ENCODE results near the gene FXN. TPM values are rescaled to one million over a fixed set of nuclear protein-coding genes. Genes with fewer than 3 reads are reported as not detected.
A peak's percentile ranks its signal among the peaks of the same experiment; 100 is the strongest.
"Not testable (repeated sequence)": the region's sequence is repeated elsewhere in the genome, so short reads cannot be mapped to it uniquely, and the experiment has no call there.

FXN gene
- total RNA-seq, 1 donor from 2014 or later: 14.6 TPM

- DNase-seq (ENCODE audit: extremely low read depth, low read depth, low spot score): peak; percentile 90
These were observed 61.5 kb downstream of the FXN start for GRCh38 chr9:69097064-69097463.

- no peak for DNase-seq (ENCODE audit: extremely low read depth, low read depth, low spot score)
These were observed 62.5 kb downstream of the FXN start for GRCh38 chr9:69097923-69098593.

GRCh38 chr9:69103348-69103996 lies 67.9 kb downstream of the FXN start:
- DNase-seq (ENCODE audit: extremely low read depth, low read depth, low spot score): not testable (repeated sequence)

- DNase-seq (ENCODE audit: extremely low read depth, low read depth, low spot score): no peak
These were observed 69.4 kb downstream of the FXN start for GRCh38 chr9:69104830-69105527.

- no peak for DNase-seq (ENCODE audit: extremely low read depth, low read depth, low spot score)
These were observed 72.2 kb downstream of the FXN start for GRCh38 chr9:69107771-69108170.

GRCh38 chr9:69108706-69109105 lies 73.2 kb downstream of the FXN start:
- not testable (repeated sequence) for DNase-seq (ENCODE audit: extremely low read depth, low read depth, low spot score)

- no peak for DNase-seq (ENCODE audit: extremely low read depth, low read depth, low spot score)
These were observed 73.6 kb downstream of the FXN start for GRCh38 chr9:69109152-69109551.

- not testable (repeated sequence) for DNase-seq (ENCODE audit: extremely low read depth, low read depth, low spot score)
These were observed 77.1 kb downstream of the FXN start for GRCh38 chr9:69112646-69113045.

GRCh38 chr9:69115621-69116020 lies 80.1 kb downstream of the FXN start:
- no peak for DNase-seq (ENCODE audit: extremely low read depth, low read depth, low spot score)

- DNase-seq (ENCODE audit: extremely low read depth, low read depth, low spot score): no peak
These were observed 83.1 kb downstream of the FXN start for GRCh38 chr9:69118656-69119055.

GRCh38 chr9:69120380-69121154 lies 85.0 kb downstream of the FXN start:
- no peak for DNase-seq (ENCODE audit: extremely low read depth, low read depth, low spot score)

GRCh38 chr9:69121155-69122081 lies 85.9 kb downstream of the FXN start:
- DNase-seq (ENCODE audit: extremely low read depth, low read depth, low spot score): no peak

GRCh38 chr9:69122082-69122548 lies 86.6 kb downstream of the FXN start:
- no peak for DNase-seq (ENCODE audit: extremely low read depth, low read depth, low spot score)

- no peak for DNase-seq (ENCODE audit: extremely low read depth, low read depth, low spot score)
These were observed 87.1 kb downstream of the FXN start for GRCh38 chr9:69122549-69123141.

GRCh38 chr9:69130456-69131441 lies 95.2 kb downstream of the FXN start:
- DNase-seq (ENCODE audit: extremely low read depth, low read depth, low spot score): no peak

GRCh38 chr9:69131682-69132081 lies 96.1 kb downstream of the FXN start:
- DNase-seq (ENCODE audit: extremely low read depth, low read depth, low spot score): no peak

- no peak for DNase-seq (ENCODE audit: extremely low read depth, low read depth, low spot score)
These were observed 96.8 kb downstream of the FXN start for GRCh38 chr9:69132361-69132760.

GRCh38 chr9:69134412-69134811 lies 98.9 kb downstream of the FXN start:
- DNase-seq (ENCODE audit: extremely low read depth, low read depth, low spot score): no peak

Measured in glomerular endothelial cell (primary cell).